ENCODE measurements around the gene BCL7B.

Gene BCL7B

GRCh38 chr7:73487486-73487885 is 70.0 kb downstream of the BCL7B start:
- DNase-seq: no peak

All from NCI-H187 treated with DMSO at 0.1 percent for 48 hours (cell line).